Sigmoid colon (tissue), 7 donors: ENCODE measurements around the gene RERG. TPM values are rescaled to one million over a fixed set of nuclear protein-coding genes. Genes with fewer than 3 reads are reported as not detected.

ENCODE experiments used
- DNase-seq: peaks from one replicate; pipeline ENCODE4 v3.0.0-alpha.2; 2019
- H3K27ac ChIP-seq, 4 donors: fragments of 200-600 bp; sonication (generic); one replicate each; pipeline ENCODE4 v1.5.1; 2016 to 2019; ENCODE audit warnings: mild to moderate bottlenecking in 1 of 4
- H3K27me3 ChIP-seq, 3 donors: fragments of 200-600 bp; sonication (generic); one replicate each; pipeline ENCODE4 v1.5.1; 2019; ENCODE audit warnings: mild to moderate bottlenecking in 1 of 3
- H3K36me3 ChIP-seq, 4 donors: fragments of 200-600 bp; sonication (generic); one replicate each; pipeline ENCODE4 v1.5.1; 2016 to 2019
- H3K4me1 ChIP-seq, 4 donors: fragments of 200-600 bp; sonication (generic); one replicate each; pipeline ENCODE4 v1.5.1; 2017 to 2019
- H3K4me3 ChIP-seq, 4 donors: fragments of 200-600 bp; sonication (generic); one replicate each; pipeline ENCODE4 v1.5.1; 2017 to 2019; ENCODE audit warnings: mild to moderate bottlenecking in 2 of 4, moderate library complexity in 1 of 4
- H3K9me3 ChIP-seq, 4 donors: fragments of 200-600 bp in 3 of 4; sonication (generic) in 3 of 4; one replicate each; pipeline versions ENCODE4 v1.5.1 to v1.6.1; 2013 to 2019
- EP300 ChIP-seq, 4 donors: sonication (generic); formaldehyde crosslinking; IDR thresholded peaks; one replicate each; pipeline ENCODE4 v1.6.1; 2017; ENCODE audit warnings: antibody characterized with exemption in 4 of 4
- POLR2A ChIP-seq, 2 donors: fragments of 450-650 bp; IDR thresholded peaks; one replicate each; pipeline ENCODE4 v1.6.1; 2016; ENCODE audit warnings: antibody characterized with exemption in 2 of 2, mild to moderate bottlenecking in 2 of 2, moderate library complexity in 2 of 2
- POLR2AphosphoS5 ChIP-seq, 4 donors: sonication (generic); formaldehyde crosslinking; IDR thresholded peaks; one replicate each; pipeline ENCODE4 v1.6.1; 2017; ENCODE audit warnings: antibody characterized with exemption in 4 of 4
- WGBS, 2 donors: extraction: QIAGEN DNeasy Blood & Tissue Kit; methylation state at CpG; one replicate each; pipeline ENCODE4 v1.1.7; 2013; 5-methylcytosine and 5-hydroxymethylcytosine counted together
- intact Hi-C: fragments of 100-400 bp; cut with DNase I; formaldehyde crosslinking; loops from one replicate; pipeline ENCODE4 v1.15.1; 2023
- polyA plus RNA-seq, 3 donors: library from polyadenylated mRNA; stranded (reverse); fragments of 200-250 nt; gene quantifications; one replicate each; pipeline ENCODE4 v1.2.3, GENCODE V29; 2013
- total RNA-seq, 4 donors: library from RNA; depleted of rRNA; stranded (reverse); fragments of >200 nt; gene quantifications; one replicate each; pipeline ENCODE4 v1.1.0, GENCODE V29; 2016
- TF ChIP-seq, protein P1 (sequence below), 4 experiments: fragments of 450-650 bp in 3 of 4; fragments of 200-600 bp in 1 of 4; IDR thresholded peaks; one replicate each; pipeline ENCODE4 v1.5.1; 2016 to 2019; ENCODE audit warnings: antibody characterized with exemption in 4 of 4, mild to moderate bottlenecking in 3 of 4, moderate library complexity in 2 of 4
- donor health status: healthy with polysubstance abuse.
- donor health status: Bipolar disorder and iron deficiency.
- donor health status: healthy.

The RERG gene
- total and polyA plus RNA-seq, 7 donors = 1.4 to 104 (median 69.9) TPM

GRCh38 chr12:15172060-15172822, 49.0 kb downstream of the RERG start:
- Histone ChIP-seq H3K36me3 (no peaks in the 10 kb centered on the region), H3K27me3 (no peaks in the 10 kb centered on the region), H3K4me3 (no peak overlapping the region), H3K4me1 (peaks cover 0 to 46% (median 33%) of the 10 kb centered on the region in 4 donors), H3K9me3 (no peaks in the 10 kb centered on the region), H3K27ac (no peak overlapping the region)
- WGBS, 2 donors = 74 to 78% methylated on average over 3 of the region's 3 CpGs
- no peak for DNase-seq
- TF ChIP-seq EP300 (IDR thresholded peaks at IDR 0.05) = no peak
- no peak for TF ChIP-seq POLR2AphosphoS5 (IDR thresholded peaks at IDR 0.05)
- TF ChIP-seq, protein P1, sequence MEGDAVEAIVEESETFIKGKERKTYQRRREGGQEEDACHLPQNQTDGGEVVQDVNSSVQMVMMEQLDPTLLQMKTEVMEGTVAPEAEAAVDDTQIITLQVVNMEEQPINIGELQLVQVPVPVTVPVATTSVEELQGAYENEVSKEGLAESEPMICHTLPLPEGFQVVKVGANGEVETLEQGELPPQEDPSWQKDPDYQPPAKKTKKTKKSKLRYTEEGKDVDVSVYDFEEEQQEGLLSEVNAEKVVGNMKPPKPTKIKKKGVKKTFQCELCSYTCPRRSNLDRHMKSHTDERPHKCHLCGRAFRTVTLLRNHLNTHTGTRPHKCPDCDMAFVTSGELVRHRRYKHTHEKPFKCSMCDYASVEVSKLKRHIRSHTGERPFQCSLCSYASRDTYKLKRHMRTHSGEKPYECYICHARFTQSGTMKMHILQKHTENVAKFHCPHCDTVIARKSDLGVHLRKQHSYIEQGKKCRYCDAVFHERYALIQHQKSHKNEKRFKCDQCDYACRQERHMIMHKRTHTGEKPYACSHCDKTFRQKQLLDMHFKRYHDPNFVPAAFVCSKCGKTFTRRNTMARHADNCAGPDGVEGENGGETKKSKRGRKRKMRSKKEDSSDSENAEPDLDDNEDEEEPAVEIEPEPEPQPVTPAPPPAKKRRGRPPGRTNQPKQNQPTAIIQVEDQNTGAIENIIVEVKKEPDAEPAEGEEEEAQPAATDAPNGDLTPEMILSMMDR (IDR thresholded peaks at IDR 0.05) = no peak
- TF ChIP-seq POLR2A (IDR thresholded peaks at IDR 0.05) = no peak
- intact Hi-C loops = no loop called here

- DNase-seq = no peak
- TF ChIP-seq, protein P1 (IDR thresholded peaks at IDR 0.05) = no peak
- TF ChIP-seq POLR2A (IDR thresholded peaks at IDR 0.05) (no peak), POLR2AphosphoS5 (IDR thresholded peaks at IDR 0.05) (no peak), EP300 (IDR thresholded peaks at IDR 0.05) (no peak)
- intact Hi-C loops = no loop called here
- H3K27me3 ChIP-seq = no peaks in the 10 kb centered on the region
- peaks cover 0 to 54% (median 40%) of the 10 kb centered on the region in 4 donors for H3K4me1 ChIP-seq
- no peaks in the 10 kb centered on the region for H3K36me3 ChIP-seq
- H3K9me3 ChIP-seq = no peaks in the 10 kb centered on the region
- H3K27ac ChIP-seq = peak overlapping the region in 1 of 4 donors; percentile 77
- 91 to 92% methylated on average over 6 of the region's 6 CpGs for WGBS, 2 donors
- no peak overlapping the region for H3K4me3 ChIP-seq
These were observed 50.1 kb downstream of the RERG start for GRCh38 chr12:15171012-15171655.

GRCh38 chr12:15168026-15168678, 53.1 kb downstream of the RERG start:
- Histone ChIP-seq H3K27ac (peak overlapping the region in 3 of 4 donors; percentile 53 to 77 (median 75)), H3K36me3 (no peaks in the 10 kb centered on the region), H3K27me3 (no peaks in the 10 kb centered on the region), H3K9me3 (no peaks in the 10 kb centered on the region), H3K4me1 (peaks cover 0 to 84% (median 68%) of the 10 kb centered on the region in 4 donors), H3K4me3 (peak overlapping the region in 1 of 4 donors; percentile 6)
- intact Hi-C loops = loop anchor here (5.0 kb wide), 1 partner anchor 39 kb away; no protein-coding TSS in a partner anchor
- 85 to 88% methylated on average over 5 of the region's 5 CpGs for WGBS, 2 donors
- no peak for DNase-seq
- TF ChIP-seq, protein P1 (IDR thresholded peaks at IDR 0.05) = no peak
- TF ChIP-seq POLR2A (IDR thresholded peaks at IDR 0.05) (no peak), EP300 (IDR thresholded peaks at IDR 0.05) (no peak), POLR2AphosphoS5 (IDR thresholded peaks at IDR 0.05) (peak in 2 of 4 donors; percentile 51 to 71)

DNA sequence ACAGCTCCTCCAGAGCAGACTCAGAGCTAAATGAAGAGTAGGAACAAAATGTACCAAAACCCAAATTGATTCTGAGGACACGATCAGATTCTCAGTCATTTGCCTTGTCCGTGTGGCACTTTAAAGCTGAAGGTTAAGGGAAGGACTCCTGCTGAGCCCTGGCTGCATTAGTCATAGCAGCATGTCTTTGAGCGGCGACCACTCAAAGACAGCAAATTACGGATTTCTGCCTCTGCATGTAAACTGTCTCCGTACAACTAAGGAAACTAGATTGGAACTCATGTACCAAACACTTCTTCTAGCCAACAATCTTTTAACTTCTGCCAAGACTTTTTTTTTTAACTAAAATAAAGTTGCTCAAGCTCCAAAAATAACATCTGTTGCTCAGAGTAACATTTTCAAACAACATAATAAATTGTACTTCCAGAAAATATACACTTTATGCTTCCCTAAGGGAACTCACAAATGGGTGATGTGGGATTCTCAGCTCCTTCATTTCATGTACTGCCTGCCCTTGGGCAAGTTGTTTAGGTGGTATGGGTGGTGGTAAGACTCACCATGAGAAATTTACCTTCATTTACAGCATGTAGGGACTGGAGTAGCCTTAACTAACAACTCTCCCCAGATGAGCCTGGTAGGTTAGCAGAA, 56.1 kb downstream of the RERG start:
- intact Hi-C loops = loop anchor here (5.0 kb wide), 1 partner anchor 42 kb away; no protein-coding TSS in a partner anchor
- Histone ChIP-seq H3K9me3 (no peaks in the 10 kb centered on the region), H3K27ac (peak overlapping the region; percentile 68 to 82 (median 77)), H3K4me1 (peaks cover 0 to 87% (median 71%) of the 10 kb centered on the region in 4 donors), H3K27me3 (no peaks in the 10 kb centered on the region), H3K4me3 (peak overlapping the region in 2 of 4 donors; percentile 14 to 15), H3K36me3 (no peaks in the 10 kb centered on the region)
- DNase-seq = peak; percentile 78
- TF ChIP-seq POLR2AphosphoS5 (IDR thresholded peaks at IDR 0.05) (peak; percentile 24 to 69 (median 50)), EP300 (IDR thresholded peaks at IDR 0.05) (peak in 2 of 4 donors; percentile 27 to 56)
- TF ChIP-seq, protein P1 (IDR thresholded peaks at IDR 0.05) = no peak
- WGBS, 2 donors = 78 to 84% methylated on average over 6 of the region's 6 CpGs
